Measurements from ENCODE around the gene SERPINB1. TPM values are rescaled to one million over a fixed set of nuclear protein-coding genes. Genes with fewer than 3 reads are reported as not detected.

Gene SERPINB1
- polyA plus RNA-seq, 1 donor = 12.8 TPM

- no peak for DNase-seq (ENCODE audit: low read depth)
Observed at GRCh38 chr6:2850538-2851113, 9.0 kb upstream of the SERPINB1 start.

GRCh38 chr6:2848851-2849250 is 7.2 kb upstream of the SERPINB1 start:
- no peak for DNase-seq (ENCODE audit: low read depth)

- no peak for DNase-seq (ENCODE audit: low read depth)
Observed at GRCh38 chr6:2845880-2846208, 4.2 kb upstream of the SERPINB1 start.

GRCh38 chr6:2844008-2844407 is 2.3 kb upstream of the SERPINB1 start:
- no peak for DNase-seq (ENCODE audit: low read depth)

GRCh38 chr6:2843138-2843740 is 1.6 kb upstream of the SERPINB1 start:
- no peak for DNase-seq (ENCODE audit: low read depth)

GRCh38 chr6:2842139-2842552 is 483 bp upstream of the SERPINB1 start:
- no peak for DNase-seq (ENCODE audit: low read depth)

- no peak for DNase-seq (ENCODE audit: low read depth)
Observed at GRCh38 chr6:2840749-2841061, 958 bp downstream of the SERPINB1 start.

GRCh38 chr6:2839982-2840748 is 1.5 kb downstream of the SERPINB1 start:
- no peak for DNase-seq (ENCODE audit: low read depth)

GRCh38 chr6:2839195-2839981 is 2.3 kb downstream of the SERPINB1 start:
- no peak for DNase-seq (ENCODE audit: low read depth)

GRCh38 chr6:2838251-2838650 is 3.4 kb downstream of the SERPINB1 start:
- DNase-seq (ENCODE audit: low read depth) = no peak

- no peak for DNase-seq (ENCODE audit: low read depth)
Observed at GRCh38 chr6:2834262-2834661, 7.4 kb downstream of the SERPINB1 start.

- no peak for DNase-seq (ENCODE audit: low read depth)
Observed at GRCh38 chr6:2831392-2831791, 10.3 kb downstream of the SERPINB1 start.

- DNase-seq (ENCODE audit: low read depth) = no peak
Observed at GRCh38 chr6:2830183-2830582, 11.5 kb downstream of the SERPINB1 start.

- DNase-seq (ENCODE audit: low read depth) = no peak
Observed at GRCh38 chr6:2829253-2829652, 12.4 kb downstream of the SERPINB1 start.

- DNase-seq (ENCODE audit: low read depth) = no peak
Observed at GRCh38 chr6:2828629-2829028, 13.0 kb downstream of the SERPINB1 start.

GRCh38 chr6:2827142-2827541 is 14.5 kb downstream of the SERPINB1 start:
- no peak for DNase-seq (ENCODE audit: low read depth)

- DNase-seq (ENCODE audit: low read depth) = no peak
Observed at GRCh38 chr6:2826131-2826530, 15.5 kb downstream of the SERPINB1 start.

GRCh38 chr6:2823104-2823850 is 18.4 kb downstream of the SERPINB1 start:
- no peak for DNase-seq (ENCODE audit: low read depth)

GRCh38 chr6:2821554-2821953 is 20.1 kb downstream of the SERPINB1 start:
- DNase-seq (ENCODE audit: low read depth) = no peak

- no peak for DNase-seq (ENCODE audit: low read depth)
Observed at GRCh38 chr6:2820415-2820814, 21.2 kb downstream of the SERPINB1 start.

- DNase-seq (ENCODE audit: low read depth) = no peak
Observed at GRCh38 chr6:2819978-2820377, 21.7 kb downstream of the SERPINB1 start.

GRCh38 chr6:2819115-2819514 is 22.5 kb downstream of the SERPINB1 start:
- DNase-seq (ENCODE audit: low read depth) = no peak
